H1 (cell line): Measurements from ENCODE around the gene PEX14. TPM values are rescaled to one million over a fixed set of nuclear protein-coding genes. Genes with fewer than 3 reads are reported as not detected.

Experiments used
- CTCF ChIA-PET: fragments of 300-600 bp; sonication (Branson Sonifier 250); formaldehyde crosslinking; loops from one replicate; lab custom pipeline; 2021; ENCODE audit not compliant: partially characterized antibody; lab: Charles Lee
- POLR2A ChIA-PET: fragments of 300-600 bp; sonication (Branson Sonifier 250); formaldehyde crosslinking; loops from one replicate; lab custom pipeline; 2021; ENCODE audit warnings: inconsistent platforms; ENCODE audit not compliant: partially characterized antibody; lab: Charles Lee
- DNase-seq, 2 experiments: peaks; one replicate each; pipeline versions ENCODE4 v3.0.0 to v3.0.0-alpha.2; 2010 to 2022; ENCODE audit warnings: low spot score in 2 of 2, low read depth in 1 of 2, mixed read lengths in 1 of 2
- FAIRE-seq: peaks from 2 replicates; lab custom pipeline; 2011; peaks lifted over from hg19 to GRCh38; lab: Jason Lieb, UNC
- H2AFZ ChIP-seq: 2 replicates; pipeline ENCODE4 v1.8.1; 2012; ENCODE audit warnings: low read length, inconsistent platforms
- H2AK5ac ChIP-seq: 2 replicates; pipeline ENCODE4 v1.6.1; 2013; ENCODE audit warnings: low read depth, low read length
- H2BK120ac ChIP-seq: replicated peaks from 2 replicates; pipeline ENCODE3; 2013; ENCODE audit warnings: low read depth, low read length, inconsistent platforms
- H2BK12ac ChIP-seq: 2 replicates; pipeline ENCODE4 v1.6.1; 2013; ENCODE audit warnings: low read depth, low read length
- H2BK15ac ChIP-seq: 2 replicates; pipeline ENCODE4 v1.6.1; 2013; ENCODE audit warnings: low read length
- H2BK20ac ChIP-seq: 2 replicates; pipeline ENCODE4 v1.6.1; 2013; ENCODE audit warnings: low read length
- H2BK5ac ChIP-seq: 2 replicates; pipeline ENCODE4 v1.6.1; 2013; ENCODE audit warnings: low read depth, low read length
- H3K14ac ChIP-seq: 2 replicates; pipeline ENCODE4 v1.6.1; 2013; ENCODE audit warnings: inconsistent platforms; ENCODE audit not compliant: insufficient read length
- H3K18ac ChIP-seq: 2 replicates; pipeline ENCODE4 v1.6.1; 2013; ENCODE audit warnings: low read length; ENCODE audit errors: extremely low read depth
- H3K23ac ChIP-seq: 2 replicates; pipeline ENCODE4 v1.6.1; 2013; ENCODE audit warnings: inconsistent platforms; ENCODE audit not compliant: insufficient read length
- H3K23me2 ChIP-seq: 2 replicates; pipeline ENCODE4 v1.6.1; 2013; ENCODE audit warnings: low read depth, low read length
- H3K27ac ChIP-seq: 2 replicates; pipeline ENCODE4 v1.6.1; 2011; ENCODE audit warnings: low read depth, low read length, inconsistent platforms
- H3K27me3 ChIP-seq, 4 experiments: replicated peaks in 1 of 4; 1 replicate in 1 of 4; 2 replicates in 3 of 4; pipeline versions ENCODE4 v1.6.1 to v1.8.1; 2011 to 2013; ENCODE audit warnings: low read length in 3 of 4, mild to moderate bottlenecking in 3 of 4, inconsistent platforms in 2 of 4, mixed read lengths in 2 of 4, moderate library complexity in 1 of 4; ENCODE audit not compliant: control insufficient read depth in 3 of 4, insufficient read depth in 3 of 4; ENCODE audit errors: extremely low read depth in 1 of 4
- H3K36me3 ChIP-seq, 4 experiments: 2 replicates each; pipeline versions ENCODE4 v1.6.1 to v1.8.1; 2011 to 2013; ENCODE audit warnings: mild to moderate bottlenecking in 4 of 4, low read length in 3 of 4, moderate library complexity in 2 of 4, control low read depth in 1 of 4, inconsistent platforms in 1 of 4; ENCODE audit not compliant: insufficient read depth in 4 of 4, control insufficient read depth in 2 of 4
- H3K4ac ChIP-seq: replicated peaks from 2 replicates; pipeline ENCODE3; 2013; ENCODE audit warnings: low read length, low read depth, mixed read lengths, inconsistent platforms; ENCODE audit not compliant: insufficient read length
- H3K4me1 ChIP-seq, 4 experiments: replicated peaks in 1 of 4; 1 replicate in 1 of 4; 2 replicates in 3 of 4; pipeline versions ENCODE4 v1.6.1 to v1.8.1; 2011 to 2013; ENCODE audit warnings: low read length in 3 of 4, inconsistent platforms in 2 of 4, mixed read lengths in 1 of 4; ENCODE audit not compliant: insufficient read depth in 4 of 4, control insufficient read depth in 3 of 4
- H3K4me2 ChIP-seq, 2 experiments: 2 replicates each; pipeline versions ENCODE4 v1.6.1 to v1.8.1; 2011 to 2013; ENCODE audit warnings: low read depth in 2 of 2, low read length in 2 of 2, control low read depth in 1 of 2, inconsistent platforms in 1 of 2, mild to moderate bottlenecking in 1 of 2; ENCODE audit not compliant: insufficient read depth in 1 of 2
- H3K4me3 ChIP-seq, 4 experiments: fragments of 200-600, 300-600 bp in 1 of 4; sonication (generic), shearing (Covaris generic), sonication (Bioruptor Twin) in 1 of 4; 2 replicates each; pipeline versions ENCODE4 v1.5.1 to v1.8.1; 2011 to 2016; ENCODE audit warnings: low read length in 4 of 4, low read depth in 3 of 4, control low read depth in 2 of 4, inconsistent platforms in 2 of 4, mild to moderate bottlenecking in 2 of 4, mixed read lengths in 1 of 4, moderate library complexity in 1 of 4; ENCODE audit not compliant: insufficient read depth in 2 of 4; ENCODE audit errors: extremely low read depth in 1 of 4
- H3K56ac ChIP-seq: replicated peaks from 2 replicates; pipeline ENCODE3; 2013; ENCODE audit warnings: low read depth, mild to moderate bottlenecking, mixed read lengths, low read length, inconsistent platforms; ENCODE audit not compliant: insufficient read length
- H3K79me1 ChIP-seq: 2 replicates; pipeline ENCODE4 v1.6.1; 2013; ENCODE audit warnings: low read depth, low read length, control low read depth
- H3K79me2 ChIP-seq, 2 experiments: 2 replicates each; pipeline versions ENCODE4 v1.6.1 to v1.8.1; 2012 to 2013; ENCODE audit warnings: low read length in 2 of 2, mild to moderate bottlenecking in 2 of 2, inconsistent platforms in 1 of 2; ENCODE audit not compliant: insufficient read depth in 2 of 2, control insufficient read depth in 1 of 2
- H3K9ac ChIP-seq, 4 experiments: replicated peaks in 1 of 4; 1 replicate in 1 of 4; 2 replicates in 3 of 4; pipeline versions ENCODE4 v1.6.1 to v1.8.1; 2011 to 2013; ENCODE audit warnings: low read depth in 3 of 4, low read length in 3 of 4, control low read depth in 2 of 4, mild to moderate bottlenecking in 2 of 4, moderate library complexity in 2 of 4, inconsistent platforms in 1 of 4; ENCODE audit errors: extremely low read depth in 1 of 4
- H3K9me3 ChIP-seq, 2 experiments: 2 replicates each; pipeline versions ENCODE4 v1.6.1 to v1.8.1; 2012 to 2013; ENCODE audit warnings: mild to moderate bottlenecking in 2 of 2, moderate library complexity in 2 of 2, control low read depth in 1 of 2, inconsistent platforms in 1 of 2, low read depth in 1 of 2, low read length in 1 of 2, mixed read lengths in 1 of 2; ENCODE audit not compliant: insufficient read depth in 2 of 2
- H4K20me1 ChIP-seq, 2 experiments: replicated peaks in 1 of 2; 2 replicates each; pipeline versions ENCODE3 to v1.8.1; 2011 to 2013; ENCODE audit warnings: inconsistent platforms in 2 of 2, low read length in 2 of 2, mild to moderate bottlenecking in 1 of 2; ENCODE audit not compliant: insufficient read depth in 2 of 2, control insufficient read depth in 1 of 2
- H4K5ac ChIP-seq: 2 replicates; pipeline ENCODE4 v1.6.1; 2013; ENCODE audit warnings: low read length, low read depth, mixed read lengths, inconsistent platforms; ENCODE audit not compliant: insufficient read length
- H4K8ac ChIP-seq: 2 replicates; pipeline ENCODE4 v1.8.0; 2013; ENCODE audit warnings: mild to moderate bottlenecking, moderate library complexity, low read length, inconsistent platforms; ENCODE audit not compliant: insufficient read depth; ENCODE audit errors: extremely low read depth
- H4K91ac ChIP-seq: replicated peaks from 2 replicates; pipeline ENCODE3; 2013; ENCODE audit warnings: low read length, mixed read lengths, inconsistent platforms; ENCODE audit not compliant: insufficient read length
- BACH1 ChIP-seq: IDR thresholded peaks from 2 replicates; pipeline ENCODE4 v1.6.1; 2012; ENCODE audit warnings: low read length, improper control_type of control experiment
- BCL11A ChIP-seq, 2 experiments: IDR thresholded peaks; one replicate each; pipeline ENCODE4 v1.6.1; 2011; ENCODE audit warnings: low read depth in 2 of 2, low read length in 2 of 2, mild to moderate bottlenecking in 2 of 2
- FOSL1 ChIP-seq: IDR thresholded peaks from 2 replicates; pipeline ENCODE4 v1.6.1; 2011; ENCODE audit warnings: mild to moderate bottlenecking, low read depth, low read length, moderate library complexity; ENCODE audit not compliant: insufficient read depth
- HDAC2 ChIP-seq, 2 experiments: fragments of 300-600 bp in 1 of 2; sonication (generic) in 1 of 2; IDR thresholded peaks; 2 replicates each; pipeline ENCODE4 v1.6.1; 2011 to 2012; ENCODE audit warnings: low read depth in 2 of 2, low read length in 2 of 2, mild to moderate bottlenecking in 2 of 2, moderate library complexity in 2 of 2, borderline replicate concordance in 1 of 2, inconsistent platforms in 1 of 2
- KDM1A ChIP-seq: fragments of 200-600, 300-600 bp; sonication (generic); IDR thresholded peaks from 2 replicates; pipeline ENCODE4 v1.7.1; 2016; ENCODE audit warnings: mild to moderate bottlenecking, low read length, borderline replicate concordance
- KDM5A ChIP-seq: fragments of 200-600 bp; IDR thresholded peaks from 2 replicates; pipeline ENCODE4 v1.7.1; 2012; ENCODE audit warnings: mild to moderate bottlenecking, low read length, inconsistent platforms, mixed read lengths
- MAFK ChIP-seq: IDR thresholded peaks from 2 replicates; pipeline ENCODE4 v1.6.1; 2012; ENCODE audit warnings: low read depth, mild to moderate bottlenecking, improper control_type of control experiment, low read length
- SAP30 ChIP-seq: fragments of 300-600 bp; sonication (generic); IDR thresholded peaks from 2 replicates; pipeline ENCODE4 v1.7.1; 2012; ENCODE audit warnings: low read length, moderate library complexity, mild to moderate bottlenecking, inconsistent platforms; ENCODE audit not compliant: insufficient read depth, insufficient replicate concordance
- SIRT6 ChIP-seq: IDR thresholded peaks from one replicate; pipeline ENCODE4 v1.7.1; 2012; ENCODE audit warnings: low read length, inconsistent platforms
- SIX5 ChIP-seq: IDR thresholded peaks from 2 replicates; pipeline ENCODE4 v1.6.1; 2011; ENCODE audit warnings: mild to moderate bottlenecking, low read depth, low read length
- WGBS, 2 experiments: shearing (Covaris generic) in 1 of 2; methylation state at CpG; one replicate each; pipeline versions ENCODE4 v1.1.6 to v1.1.7; 2013 to 2015; ENCODE audit warnings: low lambda C conversion rate in 2 of 2, mixed read lengths in 2 of 2, inconsistent platforms in 1 of 2, low coverage in 1 of 2, missing lambda C conversion rate in 1 of 2; ENCODE audit not compliant: insufficient replicate concordance in 2 of 2, insufficient coverage in 1 of 2, insufficient read length in 1 of 2; ENCODE audit errors: extremely low coverage in 1 of 2, missing lambda C conversion rate in 1 of 2; 5-methylcytosine and 5-hydroxymethylcytosine counted together
- polyA plus RNA-seq, 7 experiments: library from polyadenylated mRNA; depleted of rRNA in 3 of 7; stranded (reverse) in 5 of 7; unstranded in 2 of 7; fragments of >200 nt in 5 of 7; fragments of 200-250 nt in 2 of 7; gene quantifications; 1 replicate in 5 of 7; 2 replicates in 1 of 7; 4 replicates in 1 of 7; pipeline versions ENCODE4 v1.2.1 to v1.2.3, GENCODE V29; 2011 to 2013; ENCODE audit warnings: missing spikeins in 2 of 7, mixed read lengths in 2 of 7
- total RNA-seq: library from RNA; stranded (reverse); fragmentation: NEBNext Ultra II Directional; extraction: Animal tissue kit (Norgen Biotek cat#: 25700); gene quantifications from 2 replicates; pipeline ENCODE4 v1.2.1, GENCODE V29; 2021
- TF ChIP-seq, protein P1 (sequence below): IDR thresholded peaks from 2 replicates; pipeline ENCODE4 v1.6.1; 2011; ENCODE audit warnings: low read length, improper control_type of control experiment

Gene PEX14
- total and polyA plus RNA-seq, 2 of the 8 experiments (the other 6 are each of a cell fraction or from before 2014, with no cell fraction given) = 13.0 to 19.8 TPM

DNA sequence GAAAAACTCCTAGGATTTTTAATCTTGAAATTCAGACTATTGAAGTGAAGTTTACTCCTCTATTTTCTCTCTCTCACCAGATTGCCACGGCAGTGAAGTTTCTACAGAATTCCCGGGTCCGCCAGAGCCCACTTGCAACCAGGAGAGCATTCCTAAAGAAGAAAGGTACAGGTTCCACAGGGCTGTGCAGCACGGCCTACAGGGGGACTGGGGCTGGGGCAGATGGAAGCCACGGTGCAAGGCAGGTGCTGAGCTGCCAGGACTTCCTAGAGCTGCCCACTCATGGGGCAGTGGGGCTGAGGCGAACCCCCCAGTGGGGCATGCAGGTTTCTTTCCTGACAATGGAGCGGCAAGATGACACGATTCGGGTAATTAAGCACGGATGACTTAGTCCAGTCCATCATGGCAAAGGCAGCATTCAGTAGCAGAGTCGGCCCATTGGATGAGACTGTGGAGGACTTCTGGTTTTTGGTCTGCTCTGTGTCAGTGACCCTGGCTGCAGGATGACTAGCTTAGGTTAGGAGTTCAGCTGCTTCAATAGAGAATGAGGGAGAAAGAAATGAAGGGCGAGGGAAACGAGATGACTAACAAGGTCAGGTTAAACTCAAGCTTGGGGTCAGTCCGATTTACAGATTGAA is 61.5 kb downstream of the PEX14 start:
- POLR2A ChIA-PET = interaction anchor here (1.0 to 1.8 kb wide), 2 partner anchors 13 to 103 kb away, joined by 3 to 5 read pairs; no protein-coding TSS in a partner anchor
- H3K4me2 ChIP-seq = no peak overlapping the region
- 0 out of 7 replicates have a peak, but pooled peaks cover 0 to 1% (median 0%) of the 10 kb centered on the region in 4 experiments for H3K27me3 ChIP-seq
- H3K9me3 ChIP-seq = no peaks in the 10 kb centered on the region
- H2AFZ ChIP-seq = no peak overlapping the region
- H3K4me1 ChIP-seq = peaks cover 5 to 25% (median 10%) of the 10 kb centered on the region in 4 experiments
- no peak overlapping the region for H3K14ac ChIP-seq
- no peak overlapping the region for H3K4ac ChIP-seq
- no peak overlapping the region for H3K4me3 ChIP-seq
- H4K5ac ChIP-seq = no peak overlapping the region
- H2AK5ac ChIP-seq = 0 out of 2 replicates have a peak overlapping the region, but pooled peaks have one; percentile 8
- H4K91ac ChIP-seq = no peak overlapping the region
- peaks cover 0 to 23% of the 10 kb centered on the region in 2 experiments; a peak in 3 of 4 replicates for H3K79me2 ChIP-seq
- DNase-seq = no peak
- WGBS, 2 experiments = 83% methylated on average over 14 of the region's 14 CpGs; no CpG with 5 or more reads in 1 of the 2 experiments
- H2BK5ac ChIP-seq = no peak overlapping the region
- CTCF ChIA-PET = interaction anchor here (0.6 to 2.2 kb wide), 20 partner anchors 9 to 444 kb away, joined by 3 to 11 read pairs (median 4); no protein-coding TSS in a partner anchor
- no peak overlapping the region for H2BK12ac ChIP-seq
- no peak overlapping the region for H3K27ac ChIP-seq
- peaks cover 0 to 4% of the 10 kb centered on the region in 2 experiments for H4K20me1 ChIP-seq
- H2BK120ac ChIP-seq = no peak overlapping the region
- no peak overlapping the region for H2BK20ac ChIP-seq
- no peak overlapping the region for H3K9ac ChIP-seq
- no peak for FAIRE-seq
- no peak overlapping the region for H2BK15ac ChIP-seq
- no peak overlapping the region for H3K23ac ChIP-seq
- no peak overlapping the region for H3K56ac ChIP-seq
- peaks cover 0 to 4% (median 1%) of the 10 kb centered on the region in 4 experiments; a peak in 1 of 8 replicates for H3K36me3 ChIP-seq
- no peaks in the 10 kb centered on the region for H3K23me2 ChIP-seq
- no peak overlapping the region for H4K8ac ChIP-seq
- H3K79me1 ChIP-seq = no peaks in the 10 kb centered on the region; the same call in 1 of the 2 replicates
- no peak overlapping the region for H3K18ac ChIP-seq
- TF ChIP-seq BCL11A (IDR thresholded peaks at IDR 0.05; ENCODE audit: low read depth in 2 of 2, low read length in 2 of 2) (no peak), FOSL1 (no peak), SIX5 (no peak), KDM5A (no peak), KDM1A (no peak), SAP30 (no peak), HDAC2 (IDR thresholded peaks at IDR 0.05; ENCODE audit: borderline replicate concordance in 1 of 2, low read depth in 2 of 2, low read length in 2 of 2) (no peak), MAFK (no peak), BACH1 (no peak), SIRT6 (no peak)
- TF ChIP-seq, protein P1, sequence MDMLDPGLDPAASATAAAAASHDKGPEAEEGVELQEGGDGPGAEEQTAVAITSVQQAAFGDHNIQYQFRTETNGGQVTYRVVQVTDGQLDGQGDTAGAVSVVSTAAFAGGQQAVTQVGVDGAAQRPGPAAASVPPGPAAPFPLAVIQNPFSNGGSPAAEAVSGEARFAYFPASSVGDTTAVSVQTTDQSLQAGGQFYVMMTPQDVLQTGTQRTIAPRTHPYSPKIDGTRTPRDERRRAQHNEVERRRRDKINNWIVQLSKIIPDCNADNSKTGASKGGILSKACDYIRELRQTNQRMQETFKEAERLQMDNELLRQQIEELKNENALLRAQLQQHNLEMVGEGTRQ = no peak
